ENCODE measurements around the gene STMP1.
"Not testable (repeated sequence)": the region's sequence is repeated elsewhere in the genome, so short reads cannot be mapped to it uniquely, and the experiment has no call there.

Gene STMP1

DNA sequence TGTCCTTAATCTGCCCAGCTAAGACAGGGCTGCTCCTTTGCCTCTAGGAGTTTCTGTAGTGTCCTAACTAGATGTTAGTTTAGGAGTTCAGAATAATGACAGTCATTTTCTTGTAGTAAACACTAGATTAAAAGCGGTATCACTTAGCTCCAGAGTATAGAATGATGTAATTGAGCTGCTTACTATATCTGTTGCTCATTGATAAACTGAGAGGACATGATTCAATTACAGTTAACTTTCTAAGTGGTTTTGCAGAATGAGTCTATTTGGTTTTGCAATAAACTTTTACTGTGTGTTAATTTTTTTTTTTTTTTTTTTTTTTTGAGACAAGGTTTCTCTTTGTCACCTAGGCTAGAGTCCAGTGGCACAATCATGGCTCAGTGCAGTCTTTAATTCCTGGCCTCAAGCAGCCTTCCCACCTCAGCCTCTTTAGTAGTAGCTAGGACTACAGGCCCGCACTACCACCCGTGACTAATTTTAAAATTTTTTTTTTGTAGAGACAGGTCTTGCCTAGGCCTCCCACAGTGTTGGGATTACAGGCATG, 1.8 kb downstream of the STMP1 start:
- TF ChIP-seq, protein P1, sequence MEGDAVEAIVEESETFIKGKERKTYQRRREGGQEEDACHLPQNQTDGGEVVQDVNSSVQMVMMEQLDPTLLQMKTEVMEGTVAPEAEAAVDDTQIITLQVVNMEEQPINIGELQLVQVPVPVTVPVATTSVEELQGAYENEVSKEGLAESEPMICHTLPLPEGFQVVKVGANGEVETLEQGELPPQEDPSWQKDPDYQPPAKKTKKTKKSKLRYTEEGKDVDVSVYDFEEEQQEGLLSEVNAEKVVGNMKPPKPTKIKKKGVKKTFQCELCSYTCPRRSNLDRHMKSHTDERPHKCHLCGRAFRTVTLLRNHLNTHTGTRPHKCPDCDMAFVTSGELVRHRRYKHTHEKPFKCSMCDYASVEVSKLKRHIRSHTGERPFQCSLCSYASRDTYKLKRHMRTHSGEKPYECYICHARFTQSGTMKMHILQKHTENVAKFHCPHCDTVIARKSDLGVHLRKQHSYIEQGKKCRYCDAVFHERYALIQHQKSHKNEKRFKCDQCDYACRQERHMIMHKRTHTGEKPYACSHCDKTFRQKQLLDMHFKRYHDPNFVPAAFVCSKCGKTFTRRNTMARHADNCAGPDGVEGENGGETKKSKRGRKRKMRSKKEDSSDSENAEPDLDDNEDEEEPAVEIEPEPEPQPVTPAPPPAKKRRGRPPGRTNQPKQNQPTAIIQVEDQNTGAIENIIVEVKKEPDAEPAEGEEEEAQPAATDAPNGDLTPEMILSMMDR (IDR thresholded peaks at IDR 0.05; ENCODE audit: extremely low read depth, insufficient read depth, missing control alignments) = no peak

GRCh38 chr7:135665042-135665441, 2.7 kb downstream of the STMP1 start:
- DNase-seq (ENCODE audit: low spot score) = no peak

More for the DNA sequence above, 1.8 kb downstream of the STMP1 start:
- in situ Hi-C loops (cut with MboI; ENCODE audit: low pct_unique_long_range_greater_than_20kb, low sequenced_read_pairs, unreplicated experiment) = no loop called here
- DNase-seq (ENCODE audit: low spot score) = no peak

DNA sequence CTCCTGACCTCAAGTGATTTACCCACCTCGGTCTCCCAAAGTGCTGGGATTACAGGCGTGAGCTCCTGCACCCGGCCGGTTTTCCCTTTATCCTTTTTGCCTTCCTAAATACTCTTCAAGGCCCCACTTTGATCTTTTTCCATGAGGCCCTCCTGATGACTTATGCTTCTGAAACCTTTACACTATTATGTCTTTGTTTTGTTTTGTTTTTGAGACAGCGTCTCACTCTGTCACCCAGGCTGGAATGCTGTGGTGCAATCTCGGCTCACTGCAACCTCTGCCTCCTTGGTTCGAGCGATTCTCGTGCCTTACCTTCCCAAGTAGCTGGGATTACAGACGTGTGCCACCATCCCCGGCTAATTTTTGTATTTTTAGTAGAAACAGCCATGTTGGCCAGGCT, 3.8 kb downstream of the STMP1 start:
- DNase-seq (ENCODE audit: low spot score) = no peak
- TF ChIP-seq, protein P1 (IDR thresholded peaks at IDR 0.05; ENCODE audit: extremely low read depth, insufficient read depth, missing control alignments) = no peak
- in situ Hi-C loops (cut with MboI; ENCODE audit: low pct_unique_long_range_greater_than_20kb, low sequenced_read_pairs, unreplicated experiment) = no loop called here

More at GRCh38 chr7:135665042-135665441, 2.7 kb downstream of the STMP1 start:
- TF ChIP-seq, protein P1 (IDR thresholded peaks at IDR 0.05; ENCODE audit: extremely low read depth, insufficient read depth, missing control alignments) = no peak
- in situ Hi-C loops (cut with MboI; ENCODE audit: low pct_unique_long_range_greater_than_20kb, low sequenced_read_pairs, unreplicated experiment) = no loop called here

DNA sequence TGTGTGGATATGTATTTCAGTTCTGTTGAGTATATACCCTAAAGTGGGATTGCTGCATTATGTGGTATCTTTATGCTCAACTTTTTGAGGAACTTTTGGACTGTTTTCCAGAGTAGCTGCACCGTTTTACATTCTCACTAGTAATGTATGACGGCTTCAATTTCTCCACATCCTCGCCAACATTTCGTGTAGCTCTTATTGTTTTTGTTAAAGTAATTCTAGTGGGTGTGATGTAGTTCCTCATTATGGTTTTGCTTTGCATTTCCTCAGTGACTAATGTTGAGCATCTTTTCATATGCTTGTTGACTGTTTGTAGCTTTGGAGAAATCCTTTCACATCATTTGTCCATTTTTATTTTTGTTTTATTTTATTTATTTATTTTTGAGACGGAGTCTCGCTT, 4.5 kb downstream of the STMP1 start:
- TF ChIP-seq, protein P1 (IDR thresholded peaks at IDR 0.05; ENCODE audit: extremely low read depth, insufficient read depth, missing control alignments) = no peak
- in situ Hi-C loops (cut with MboI; ENCODE audit: low pct_unique_long_range_greater_than_20kb, low sequenced_read_pairs, unreplicated experiment) = no loop called here
- no peak for DNase-seq (ENCODE audit: low spot score)

GRCh38 chr7:135667626-135668025, 5.3 kb downstream of the STMP1 start:
- in situ Hi-C loops (cut with MboI; ENCODE audit: low pct_unique_long_range_greater_than_20kb, low sequenced_read_pairs, unreplicated experiment); DNase-seq (ENCODE audit: low spot score): not testable (repeated sequence)

GRCh38 chr7:135668852-135669395, 6.6 kb downstream of the STMP1 start:
- in situ Hi-C loops (cut with MboI; ENCODE audit: low pct_unique_long_range_greater_than_20kb, low sequenced_read_pairs, unreplicated experiment); DNase-seq (ENCODE audit: low spot score): not testable (repeated sequence)

DNA sequence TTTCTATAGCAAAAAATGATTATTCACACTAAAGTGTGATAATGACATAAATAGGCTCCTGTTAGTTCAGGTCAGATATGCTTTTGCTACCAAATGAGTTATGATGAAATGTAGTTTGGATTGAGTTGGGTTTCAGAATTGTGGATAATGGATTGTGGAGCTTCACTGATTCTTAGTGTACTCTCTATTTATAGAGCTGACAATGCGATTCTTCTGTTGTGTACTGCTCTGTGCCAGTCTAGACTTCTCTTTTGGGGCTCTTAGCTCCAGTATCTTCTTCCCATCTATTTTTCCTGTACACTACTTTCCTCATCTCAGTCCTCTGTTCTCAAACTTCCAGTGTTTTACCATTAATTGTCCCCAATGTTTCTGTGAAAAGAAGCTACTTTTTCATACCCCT, 7.5 kb downstream of the STMP1 start:
- no peak for DNase-seq (ENCODE audit: low spot score)
- in situ Hi-C loops (cut with MboI; ENCODE audit: low pct_unique_long_range_greater_than_20kb, low sequenced_read_pairs, unreplicated experiment) = loop anchor here (10.0 kb wide), 1 partner anchor 335 kb away; no protein-coding TSS in a partner anchor
- TF ChIP-seq, protein P1 (IDR thresholded peaks at IDR 0.05; ENCODE audit: extremely low read depth, insufficient read depth, missing control alignments) = no peak
